GM21367 (cell line): ENCODE data around the gene DYNLT4.
A peak's percentile ranks its signal among the peaks of the same experiment; 100 is the strongest.
"Not testable (repeated sequence)": the region's sequence is repeated elsewhere in the genome, so short reads cannot be mapped to it uniquely, and the experiment has no call there.

ENCODE experiments used
- ATAC-seq: cut with Tn5 transposase; IDR thresholded peaks from one replicate; pipeline ENCODE4 v1.9.1; 2021; ENCODE audit not compliant: unreplicated experiment

Gene DYNLT4

GRCh38 chr1:44810762-44811105, 3.6 kb upstream of the DYNLT4 start:
- ATAC-seq, result not testable (repeated sequence)

GRCh38 chr1:44810101-44810761, 3.1 kb upstream of the DYNLT4 start:
- no peak for ATAC-seq

- ATAC-seq, result peak; percentile 35
Observed at GRCh38 chr1:44808938-44809917, 2.1 kb upstream of the DYNLT4 start.

DNA sequence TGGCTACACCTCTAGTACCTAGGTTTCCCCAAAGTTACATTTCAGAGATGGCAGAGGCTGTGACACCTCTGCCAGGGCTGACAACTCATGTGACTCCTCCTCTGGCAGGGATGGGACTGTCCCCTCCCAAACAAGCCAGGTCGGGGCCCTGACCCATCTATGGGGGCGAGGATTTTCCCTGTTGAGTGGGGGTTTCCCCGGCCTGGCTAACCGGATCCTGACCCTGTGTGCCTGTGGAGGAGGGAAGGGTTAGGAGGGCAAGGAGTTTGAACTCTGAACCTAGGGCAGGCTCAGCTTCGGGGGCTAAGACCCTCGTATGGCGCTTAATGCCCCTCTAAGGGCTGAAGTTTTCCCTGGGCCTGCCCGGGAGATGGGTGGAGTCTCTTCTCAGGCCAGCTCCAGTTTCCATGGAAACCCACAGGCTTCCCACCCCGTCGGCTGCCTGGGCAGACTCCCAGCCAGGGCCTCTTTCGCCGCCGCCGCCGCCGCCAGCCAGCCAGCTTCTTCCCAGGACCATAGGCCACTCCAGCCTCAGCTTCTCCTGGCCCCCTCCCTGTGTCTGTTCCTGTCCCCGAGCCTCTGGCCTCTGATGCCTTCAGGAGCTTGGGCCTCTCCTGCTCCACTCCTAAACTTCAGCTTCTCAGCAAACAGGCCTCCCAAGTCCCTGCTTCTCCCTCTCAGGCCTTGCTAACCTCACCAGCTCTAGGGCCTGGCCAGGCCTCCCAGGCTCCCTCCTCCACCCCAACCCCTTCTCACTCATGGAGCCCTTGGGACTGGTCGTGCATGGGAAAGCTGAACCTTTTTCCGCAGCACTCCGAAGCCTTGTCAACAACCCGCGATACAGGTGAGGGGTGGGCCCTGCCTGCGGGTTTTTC, 1.1 kb upstream of the DYNLT4 start, which contains the start of gene BTBD19:
TSS of gene BTBD19 (plus strand) at position 461 of the 875 bp plus-strand sequence. CDS start at position 759, 298 bp downstream.
- peak; percentile 19 for ATAC-seq

GRCh38 chr1:44807364-44808062, 362 bp upstream of the DYNLT4 start:
- peak; percentile 26 for ATAC-seq

DNA sequence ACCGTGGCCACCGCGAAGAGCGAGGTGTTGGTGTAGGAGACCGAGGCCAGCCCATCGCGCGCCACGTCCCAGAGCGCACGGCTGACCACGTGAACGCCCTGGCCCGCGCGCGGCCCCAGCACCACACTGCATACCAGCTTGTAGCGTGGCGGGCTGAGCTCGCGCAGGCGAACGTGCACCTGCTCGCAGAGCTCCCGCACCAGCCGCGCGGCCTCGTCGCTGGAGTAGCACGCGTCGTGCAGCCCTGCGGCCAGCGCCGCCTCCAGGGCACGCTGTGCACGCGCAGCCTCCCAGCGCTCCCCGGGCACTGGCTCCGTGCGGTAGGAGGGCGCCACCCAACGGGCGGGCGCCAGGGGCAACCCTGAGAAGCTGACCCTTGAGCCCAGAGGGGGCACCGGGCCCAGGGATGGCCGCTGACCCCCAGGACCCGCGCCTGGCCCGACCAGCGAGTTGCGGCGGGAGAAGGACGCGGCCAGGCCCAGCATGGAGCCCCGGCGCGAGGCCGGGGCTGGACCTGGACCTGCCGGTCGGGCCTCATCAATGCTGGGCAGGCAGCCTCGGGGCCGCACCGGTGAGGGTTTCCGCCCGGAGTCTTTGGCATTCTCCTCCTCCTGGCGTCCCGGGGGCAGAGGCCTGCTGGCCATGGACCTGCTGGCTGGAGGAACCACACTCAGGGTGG, 987 bp downstream of the DYNLT4 start:
- ATAC-seq, result no peak

DNA sequence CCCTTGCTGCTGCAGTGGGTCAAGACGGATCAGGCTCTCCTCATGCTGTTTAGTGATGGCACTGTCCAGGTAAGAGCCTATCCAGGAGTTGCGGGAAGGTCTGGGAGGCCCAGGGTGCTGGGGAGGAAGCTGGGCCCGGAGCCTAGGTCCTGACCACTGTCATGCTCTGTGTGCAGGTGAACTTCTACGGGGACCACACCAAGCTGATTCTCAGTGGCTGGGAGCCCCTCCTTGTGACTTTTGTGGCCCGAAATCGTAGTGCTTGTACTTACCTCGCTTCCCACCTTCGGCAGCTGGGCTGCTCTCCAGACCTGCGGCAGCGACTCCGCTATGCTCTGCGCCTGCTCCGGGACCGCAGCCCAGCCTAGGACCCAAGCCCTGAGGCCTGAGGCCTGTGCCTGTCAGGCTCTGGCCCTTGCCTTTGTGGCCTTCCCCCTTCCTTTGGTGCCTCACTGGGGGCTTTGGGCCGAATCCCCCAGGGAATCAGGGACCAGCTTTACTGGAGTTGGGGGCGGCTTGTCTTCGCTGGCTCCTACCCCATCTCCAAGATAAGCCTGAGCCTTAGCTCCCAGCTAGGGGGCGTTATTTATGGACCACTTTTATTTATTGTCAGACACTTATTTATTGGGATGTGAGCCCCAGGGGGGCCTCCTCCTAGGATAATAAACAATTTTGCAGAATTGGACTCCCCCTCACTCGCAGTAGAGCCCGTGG, 1.7 kb downstream of the DYNLT4 start:
- no peak for ATAC-seq

- no peak for ATAC-seq
Observed at GRCh38 chr1:44803312-44804095, 3.6 kb downstream of the DYNLT4 start.

DNA sequence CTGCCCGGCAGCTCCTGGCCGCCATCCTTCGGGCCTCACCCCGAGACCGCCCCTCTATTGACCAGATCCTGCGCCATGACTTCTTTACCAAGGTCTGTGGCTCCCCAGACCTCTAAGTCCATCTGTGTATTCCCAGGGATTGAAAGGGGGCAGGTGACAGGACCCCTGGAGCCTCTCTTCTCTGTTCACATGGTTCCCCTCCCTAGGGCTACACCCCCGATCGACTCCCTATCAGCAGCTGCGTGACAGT, 4.2 kb downstream of the DYNLT4 start:
- no peak for ATAC-seq

DNA sequence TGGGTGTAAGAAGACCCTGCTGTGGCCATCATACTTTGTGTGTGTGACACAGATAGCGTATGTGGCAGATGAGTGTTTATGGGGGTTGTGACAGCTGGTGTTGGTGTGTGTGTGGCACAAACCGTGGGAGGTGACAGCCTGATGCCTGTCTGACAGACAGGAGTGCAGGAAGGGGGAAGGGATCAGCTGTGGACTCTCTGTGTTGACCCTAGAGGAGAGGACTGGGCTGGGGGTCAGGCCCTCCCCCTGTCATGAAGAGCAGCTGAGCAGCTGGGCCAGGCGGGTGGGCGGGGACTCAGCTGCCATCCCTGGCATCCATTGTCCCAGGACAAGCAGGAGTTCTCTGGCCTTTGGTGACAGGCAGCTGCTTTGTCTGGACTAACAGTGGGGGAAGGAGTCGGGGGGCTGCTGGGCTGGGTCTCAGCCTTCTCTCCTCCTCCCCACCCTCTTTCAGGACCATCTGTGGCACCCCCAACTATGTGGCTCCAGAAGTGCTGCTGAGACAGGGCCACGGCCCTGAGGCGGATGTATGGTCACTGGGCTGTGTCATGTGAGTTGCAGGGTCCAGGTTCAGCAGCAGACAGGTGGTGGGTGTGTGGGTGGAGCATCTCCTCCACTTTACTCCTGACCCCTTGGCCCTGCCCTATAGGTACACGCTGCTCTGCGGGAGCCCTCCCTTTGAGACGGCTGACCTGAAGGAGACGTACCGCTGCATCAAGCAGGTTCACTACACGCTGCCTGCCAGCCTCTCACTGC, 4.7 kb downstream of the DYNLT4 start:
- ATAC-seq, result no peak

GRCh38 chr1:44801491-44802305, 5.5 kb downstream of the DYNLT4 start:
- no peak for ATAC-seq

- peak; percentile 80 for ATAC-seq
Observed at GRCh38 chr1:44799770-44800584, 7.2 kb downstream of the DYNLT4 start, which contains the start of gene PLK3. Gene PLK3, plus strand, starts transcription at chr1:44800377. Its CDS starts 87 bp downstream, at chr1:44800464.

DNA sequence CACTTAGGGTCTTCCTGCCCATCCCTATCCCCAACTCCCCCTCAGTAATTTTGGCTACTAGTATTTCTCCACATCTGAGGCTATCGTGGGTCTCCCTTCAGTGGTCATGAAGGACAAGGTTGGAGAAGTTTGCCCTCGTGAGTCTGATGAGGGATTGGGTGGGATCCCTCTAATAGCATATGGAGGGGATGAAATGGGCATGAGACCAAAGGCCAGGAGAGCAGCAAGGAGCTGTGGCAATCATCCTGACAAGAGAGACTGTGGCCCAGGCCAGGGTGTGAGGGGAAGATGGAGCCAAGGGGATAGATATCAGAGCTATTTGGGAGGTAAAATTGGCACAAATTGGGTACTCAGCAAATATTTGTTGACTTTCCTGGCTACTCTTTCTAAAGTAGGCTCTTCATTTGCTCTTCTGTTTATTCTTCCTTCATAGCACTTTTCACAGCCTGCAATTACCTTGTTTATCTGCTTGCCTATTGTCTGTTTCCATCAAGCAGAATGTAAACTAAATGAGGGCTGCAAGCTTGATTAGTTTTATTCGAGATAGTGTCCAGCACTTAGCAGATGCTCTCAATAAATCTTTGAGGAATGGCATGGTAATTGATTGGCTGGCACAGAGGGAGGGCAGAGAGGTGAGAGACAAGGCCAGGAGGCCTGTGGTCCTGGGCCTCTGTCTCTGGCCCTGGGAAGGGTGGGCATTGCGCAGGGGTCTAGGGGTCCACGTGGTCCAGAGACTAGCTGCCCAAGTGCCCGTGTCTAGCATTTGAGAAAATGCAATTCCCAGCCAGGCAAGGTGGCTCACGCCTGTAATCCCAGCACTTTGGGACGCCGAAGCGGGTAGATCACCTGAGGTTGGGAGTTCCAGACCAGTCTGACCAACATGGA, 8.4 kb downstream of the DYNLT4 start:
- no peak for ATAC-seq

DNA sequence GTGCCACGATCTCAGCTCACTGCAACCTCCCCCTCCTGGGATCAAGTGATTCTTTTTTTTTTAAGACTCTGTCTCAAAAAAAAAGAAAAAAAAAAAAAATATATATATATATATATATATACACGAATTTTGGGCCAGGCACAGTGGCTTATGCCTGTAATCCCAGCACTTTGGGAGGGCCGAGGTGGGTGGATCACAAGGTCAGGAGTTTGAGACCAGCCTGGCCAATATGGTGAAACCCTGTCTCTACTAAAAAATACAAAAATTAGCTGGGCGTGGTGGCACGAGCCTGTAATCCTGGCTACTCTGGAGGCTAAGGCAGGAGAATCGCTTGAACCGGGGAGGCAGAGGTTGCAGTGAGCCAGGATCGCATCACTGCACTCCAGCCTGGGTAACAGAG, 9.3 kb downstream of the DYNLT4 start:
- not testable (repeated sequence) for ATAC-seq

DNA sequence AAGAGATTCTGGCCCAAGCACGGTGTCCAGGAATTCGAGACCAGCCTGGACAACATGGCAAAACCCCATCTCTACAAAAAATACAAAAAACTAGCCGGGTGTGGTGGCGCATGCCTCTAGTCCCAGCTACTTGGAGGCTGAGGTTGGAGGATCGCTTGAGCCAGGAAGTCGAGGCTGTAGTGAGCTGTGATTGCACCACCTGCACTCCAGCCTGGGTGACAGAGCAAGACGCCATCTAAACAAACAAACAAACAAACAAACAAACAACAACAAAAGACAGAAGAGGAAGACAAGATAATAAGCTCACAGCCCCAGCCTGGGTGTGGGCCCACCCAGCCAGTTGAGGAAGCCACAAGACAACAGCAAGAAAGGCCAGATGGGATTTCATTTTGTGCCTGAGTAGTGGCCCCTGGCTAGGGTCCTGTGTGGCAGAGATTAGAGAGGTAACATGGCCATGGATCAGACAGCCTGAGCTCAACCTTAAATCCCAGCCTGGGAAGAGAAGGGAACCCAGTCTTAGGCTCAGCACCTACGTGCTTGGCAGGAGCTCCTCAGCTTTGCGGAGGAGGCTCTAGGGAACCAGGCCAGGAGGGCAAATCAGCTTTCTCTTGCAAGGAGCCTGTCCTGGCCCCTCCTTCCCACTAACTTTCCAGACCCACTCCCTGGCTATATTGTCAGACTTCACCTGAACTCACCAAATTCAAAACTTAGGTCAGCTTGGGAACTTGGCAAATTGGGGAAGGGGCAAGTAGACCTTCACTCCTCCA, 14.2 kb downstream of the DYNLT4 start:
- ATAC-seq, result no peak
